Measurements from ENCODE around the gene ZNF160.
"Not testable (repeated sequence)": the region's sequence is repeated elsewhere in the genome, so short reads cannot be mapped to it uniquely, and the experiment has no call there.

The ZNF160 gene

GRCh38 chr19:53131727-53132126 is 28.5 kb upstream of the ZNF160 start:
- no peak overlapping the region for H2AK5ac ChIP-seq (ENCODE audit: low read length)
- no peak overlapping the region for H3K23ac ChIP-seq (ENCODE audit: low read length)
- no peak overlapping the region for H2BK15ac ChIP-seq (replicated peaks; ENCODE audit: low read depth)
- no peaks in the 10 kb centered on the region for H3K27me3 ChIP-seq (ENCODE audit: insufficient read depth, low read length, poor library complexity)
- no peak overlapping the region for H2BK5ac ChIP-seq (ENCODE audit: low read length)
- peaks cover 4% of the 10 kb centered on the region for H3K4me1 ChIP-seq (ENCODE audit: control insufficient read depth, low read depth, low read length)
- H3K36me3 ChIP-seq (ENCODE audit: control insufficient read depth, insufficient read depth, low read length) = no peaks in the 10 kb centered on the region
- H3K9ac ChIP-seq (ENCODE audit: low read length) = peak overlapping the region; percentile 83
- H3K79me2 ChIP-seq (ENCODE audit: control insufficient read depth, insufficient read depth, low read length) = no peaks in the 10 kb centered on the region
- H3K4me2 ChIP-seq (ENCODE audit: low read length) = peak overlapping the region; percentile 86
- no CpG with 5 or more reads among the region's 6 CpGs for WGBS (ENCODE audit: extremely low coverage, insufficient coverage, low lambda C conversion rate)
- H3K27ac ChIP-seq (ENCODE audit: low read depth, low read length) = no peak overlapping the region
- H3K4ac ChIP-seq (ENCODE audit: low read depth, low read length) = no peak overlapping the region
- no peaks in the 10 kb centered on the region for H3K79me1 ChIP-seq (ENCODE audit: low read length)
- H4K8ac ChIP-seq (ENCODE audit: low read depth, low read length) = no peak overlapping the region
- H3K4me3 ChIP-seq (ENCODE audit: low read length) = no peak overlapping the region
- H3K56ac ChIP-seq (ENCODE audit: low read length) = peak overlapping the region; percentile 91
- no peak for DNase-seq
- no peak overlapping the region for H3K18ac ChIP-seq (ENCODE audit: low read length)
- H2BK120ac ChIP-seq (ENCODE audit: low read depth, low read length) = no peak overlapping the region
- H4K5ac ChIP-seq (ENCODE audit: low read length) = no peak overlapping the region

GRCh38 chr19:53131085-53131590 is 27.9 kb upstream of the ZNF160 start:
- H3K79me2 ChIP-seq (ENCODE audit: control insufficient read depth, insufficient read depth, low read length) = no peaks in the 10 kb centered on the region
- peaks cover 4% of the 10 kb centered on the region for H3K4me1 ChIP-seq (ENCODE audit: control insufficient read depth, low read depth, low read length)
- no peak overlapping the region for H3K9ac ChIP-seq (ENCODE audit: low read length)
- H3K4me2 ChIP-seq (ENCODE audit: low read length) = no peak overlapping the region
- no peak overlapping the region for H3K23ac ChIP-seq (ENCODE audit: low read length)
- H3K27me3 ChIP-seq (ENCODE audit: insufficient read depth, low read length, poor library complexity) = no peaks in the 10 kb centered on the region
- no peak overlapping the region for H3K56ac ChIP-seq (ENCODE audit: low read length)
- peak; percentile 57 for DNase-seq
- H4K8ac ChIP-seq (ENCODE audit: low read depth, low read length) = no peak overlapping the region
- no peak overlapping the region for H3K4ac ChIP-seq (ENCODE audit: low read depth, low read length)
- no peak overlapping the region for H4K5ac ChIP-seq (ENCODE audit: low read length)
- no peak overlapping the region for H2BK15ac ChIP-seq (replicated peaks; ENCODE audit: low read depth)
- H3K18ac ChIP-seq (ENCODE audit: low read length) = no peak overlapping the region
- no peak overlapping the region for H3K27ac ChIP-seq (ENCODE audit: low read depth, low read length)
- no peak overlapping the region for H2BK5ac ChIP-seq (ENCODE audit: low read length)
- H2AK5ac ChIP-seq (ENCODE audit: low read length) = no peak overlapping the region
- WGBS (ENCODE audit: extremely low coverage, insufficient coverage, low lambda C conversion rate) = no CpG with 5 or more reads among the region's 4 CpGs
- H3K36me3 ChIP-seq (ENCODE audit: control insufficient read depth, insufficient read depth, low read length) = no peaks in the 10 kb centered on the region
- no peak overlapping the region for H3K4me3 ChIP-seq (ENCODE audit: low read length)
- no peak overlapping the region for H2BK120ac ChIP-seq (ENCODE audit: low read depth, low read length)
- H3K79me1 ChIP-seq (ENCODE audit: low read length) = no peaks in the 10 kb centered on the region

GRCh38 chr19:53130506-53130905 is 27.3 kb upstream of the ZNF160 start:
- H4K5ac ChIP-seq (ENCODE audit: low read length) = no peak overlapping the region
- H3K18ac ChIP-seq (ENCODE audit: low read length) = no peak overlapping the region
- H3K4me3 ChIP-seq (ENCODE audit: low read length) = no peak overlapping the region
- DNase-seq = no peak
- H2BK120ac ChIP-seq (ENCODE audit: low read depth, low read length) = no peak overlapping the region
- no peak overlapping the region for H3K56ac ChIP-seq (ENCODE audit: low read length)
- no peak overlapping the region for H2BK5ac ChIP-seq (ENCODE audit: low read length)
- H3K36me3 ChIP-seq (ENCODE audit: control insufficient read depth, insufficient read depth, low read length) = no peaks in the 10 kb centered on the region
- H2BK15ac ChIP-seq (replicated peaks; ENCODE audit: low read depth) = no peak overlapping the region
- no peak overlapping the region for H3K4ac ChIP-seq (ENCODE audit: low read depth, low read length)
- H3K79me2 ChIP-seq (ENCODE audit: control insufficient read depth, insufficient read depth, low read length) = no peaks in the 10 kb centered on the region
- no peak overlapping the region for H4K8ac ChIP-seq (ENCODE audit: low read depth, low read length)
- no CpG with 5 or more reads among the region's 7 CpGs for WGBS (ENCODE audit: extremely low coverage, insufficient coverage, low lambda C conversion rate)
- H3K27me3 ChIP-seq (ENCODE audit: insufficient read depth, low read length, poor library complexity) = no peaks in the 10 kb centered on the region
- H3K27ac ChIP-seq (ENCODE audit: low read depth, low read length) = no peak overlapping the region
- H3K4me1 ChIP-seq (ENCODE audit: control insufficient read depth, low read depth, low read length) = peaks cover 4% of the 10 kb centered on the region
- H3K9ac ChIP-seq (ENCODE audit: low read length) = no peak overlapping the region
- H2AK5ac ChIP-seq (ENCODE audit: low read length) = no peak overlapping the region
- H3K23ac ChIP-seq (ENCODE audit: low read length) = no peak overlapping the region
- H3K4me2 ChIP-seq (ENCODE audit: low read length) = no peak overlapping the region
- H3K79me1 ChIP-seq (ENCODE audit: low read length) = no peaks in the 10 kb centered on the region

DNA sequence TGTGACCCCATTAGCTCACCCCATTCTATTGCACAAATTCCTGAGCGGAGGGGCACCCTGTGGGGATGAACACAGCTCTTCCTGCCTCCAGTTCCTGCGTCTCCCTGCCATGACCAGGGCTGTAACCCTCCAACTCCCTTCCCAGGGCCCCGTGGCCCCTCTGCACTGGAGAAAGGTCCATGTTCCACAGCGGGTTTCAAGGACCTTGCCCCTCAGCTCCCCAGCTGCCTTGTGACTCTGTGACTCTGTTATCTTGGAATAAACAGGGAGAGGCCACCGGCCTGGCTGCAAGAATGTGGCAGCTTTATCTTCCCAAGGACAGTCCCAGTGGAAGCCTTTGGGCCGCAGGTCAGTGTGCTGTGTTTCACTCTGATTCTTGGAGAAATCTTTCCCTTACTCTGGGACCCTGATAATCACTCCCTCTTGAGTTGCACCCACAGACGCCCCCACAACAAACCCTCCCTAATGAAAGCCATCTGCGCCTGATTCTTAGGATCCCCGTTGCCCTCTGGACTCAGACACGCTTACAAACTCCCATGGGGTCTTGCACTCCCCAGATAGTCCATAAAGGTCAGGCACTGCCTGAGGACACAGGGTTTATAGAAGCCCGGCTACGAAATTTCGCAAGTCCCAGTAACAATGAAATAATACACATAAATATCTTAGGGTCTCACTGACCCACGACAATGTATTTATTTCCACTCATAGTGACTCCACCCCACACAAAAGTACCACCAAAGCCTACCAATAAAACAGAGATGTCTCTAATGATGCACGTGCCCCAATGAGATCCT is 23.7 kb upstream of the ZNF160 start:
- H3K79me1 ChIP-seq (ENCODE audit: low read length); H3K4me3 ChIP-seq (ENCODE audit: low read length); H2BK15ac ChIP-seq (replicated peaks; ENCODE audit: low read depth); H3K27ac ChIP-seq (ENCODE audit: low read depth, low read length); H4K5ac ChIP-seq (ENCODE audit: low read length); H3K4ac ChIP-seq (ENCODE audit: low read depth, low read length); H3K9ac ChIP-seq (ENCODE audit: low read length); H3K18ac ChIP-seq (ENCODE audit: low read length); H3K4me1 ChIP-seq (ENCODE audit: control insufficient read depth, low read depth, low read length); H2BK120ac ChIP-seq (ENCODE audit: low read depth, low read length); H2AK5ac ChIP-seq (ENCODE audit: low read length); H3K27me3 ChIP-seq (ENCODE audit: insufficient read depth, low read length, poor library complexity); H3K56ac ChIP-seq (ENCODE audit: low read length); H3K36me3 ChIP-seq (ENCODE audit: control insufficient read depth, insufficient read depth, low read length); H4K8ac ChIP-seq (ENCODE audit: low read depth, low read length); DNase-seq; H3K4me2 ChIP-seq (ENCODE audit: low read length); H3K79me2 ChIP-seq (ENCODE audit: control insufficient read depth, insufficient read depth, low read length); H3K23ac ChIP-seq (ENCODE audit: low read length); H2BK5ac ChIP-seq (ENCODE audit: low read length): not testable (repeated sequence)
- WGBS (ENCODE audit: extremely low coverage, insufficient coverage, low lambda C conversion rate) = no CpG with 5 or more reads among the region's 15 CpGs

GRCh38 chr19:53123400-53123799 is 20.2 kb upstream of the ZNF160 start:
- no peaks in the 10 kb centered on the region for H3K4me1 ChIP-seq (ENCODE audit: control insufficient read depth, low read depth, low read length)
- no peaks in the 10 kb centered on the region for H3K27me3 ChIP-seq (ENCODE audit: insufficient read depth, low read length, poor library complexity)
- H3K79me2 ChIP-seq (ENCODE audit: control insufficient read depth, insufficient read depth, low read length) = no peaks in the 10 kb centered on the region
- no peak for DNase-seq
- no peak overlapping the region for H4K8ac ChIP-seq (ENCODE audit: low read depth, low read length)
- no peak overlapping the region for H3K4me2 ChIP-seq (ENCODE audit: low read length)
- WGBS (ENCODE audit: extremely low coverage, insufficient coverage, low lambda C conversion rate) = no CpG with 5 or more reads among the region's 7 CpGs
- H3K36me3 ChIP-seq (ENCODE audit: control insufficient read depth, insufficient read depth, low read length) = no peaks in the 10 kb centered on the region
- no peak overlapping the region for H3K23ac ChIP-seq (ENCODE audit: low read length)
- H3K56ac ChIP-seq (ENCODE audit: low read length) = no peak overlapping the region
- H3K79me1 ChIP-seq (ENCODE audit: low read length) = no peaks in the 10 kb centered on the region
- H2AK5ac ChIP-seq (ENCODE audit: low read length) = no peak overlapping the region
- no peak overlapping the region for H3K9ac ChIP-seq (ENCODE audit: low read length)
- H2BK120ac ChIP-seq (ENCODE audit: low read depth, low read length) = no peak overlapping the region
- H3K18ac ChIP-seq (ENCODE audit: low read length) = no peak overlapping the region
- H3K27ac ChIP-seq (ENCODE audit: low read depth, low read length) = no peak overlapping the region
- no peak overlapping the region for H3K4ac ChIP-seq (ENCODE audit: low read depth, low read length)
- H4K5ac ChIP-seq (ENCODE audit: low read length) = no peak overlapping the region
- H2BK5ac ChIP-seq (ENCODE audit: low read length) = no peak overlapping the region
- H2BK15ac ChIP-seq (replicated peaks; ENCODE audit: low read depth) = no peak overlapping the region
- no peak overlapping the region for H3K4me3 ChIP-seq (ENCODE audit: low read length)

DNA sequence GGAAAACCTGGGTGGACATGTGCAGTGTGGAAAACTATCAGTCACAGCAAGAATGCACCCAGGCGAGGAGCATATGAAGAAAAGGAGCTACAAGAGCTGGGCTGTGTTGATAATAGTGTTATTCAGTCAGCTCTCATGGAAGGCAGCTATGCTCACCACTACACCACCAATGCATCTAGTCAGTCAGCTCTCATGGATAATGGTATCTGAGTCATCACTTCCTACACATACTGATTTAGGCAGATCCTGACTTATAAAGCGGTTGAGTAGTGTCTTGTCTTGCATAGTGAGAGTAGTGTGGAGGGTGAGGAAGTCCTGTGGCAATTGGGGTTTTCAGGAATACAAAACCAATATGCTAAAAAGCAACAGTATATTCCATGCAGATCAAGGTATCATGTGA is 9.1 kb upstream of the ZNF160 start:
- Histone ChIP-seq H3K27me3 (ENCODE audit: insufficient read depth, low read length, poor library complexity) (no peaks in the 10 kb centered on the region), H2BK15ac (replicated peaks; ENCODE audit: low read depth) (no peak overlapping the region), H3K23ac (ENCODE audit: low read length) (no peak overlapping the region), H3K18ac (ENCODE audit: low read length) (no peak overlapping the region), H3K4ac (ENCODE audit: low read depth, low read length) (no peak overlapping the region), H3K36me3 (ENCODE audit: control insufficient read depth, insufficient read depth, low read length) (peaks cover 5% of the 10 kb centered on the region), H3K4me2 (ENCODE audit: low read length) (no peak overlapping the region), H3K27ac (ENCODE audit: low read depth, low read length) (no peak overlapping the region), H3K79me1 (ENCODE audit: low read length) (no peaks in the 10 kb centered on the region), H3K4me3 (ENCODE audit: low read length) (no peak overlapping the region), H4K8ac (ENCODE audit: low read depth, low read length) (no peak overlapping the region), H3K9ac (ENCODE audit: low read length) (no peak overlapping the region), H3K56ac (ENCODE audit: low read length) (no peak overlapping the region), H2AK5ac (ENCODE audit: low read length) (no peak overlapping the region), H2BK5ac (ENCODE audit: low read length) (no peak overlapping the region), H4K5ac (ENCODE audit: low read length) (no peak overlapping the region), H3K4me1 (ENCODE audit: control insufficient read depth, low read depth, low read length) (no peaks in the 10 kb centered on the region), H2BK120ac (ENCODE audit: low read depth, low read length) (no peak overlapping the region), H3K79me2 (ENCODE audit: control insufficient read depth, insufficient read depth, low read length) (no peaks in the 10 kb centered on the region)
- DNase-seq = no peak
- WGBS (ENCODE audit: extremely low coverage, insufficient coverage, low lambda C conversion rate) = no CpG with 5 or more reads among the region's 2 CpGs
